ENCODE results near the gene ACIN1.

ACIN1 gene

DNA sequence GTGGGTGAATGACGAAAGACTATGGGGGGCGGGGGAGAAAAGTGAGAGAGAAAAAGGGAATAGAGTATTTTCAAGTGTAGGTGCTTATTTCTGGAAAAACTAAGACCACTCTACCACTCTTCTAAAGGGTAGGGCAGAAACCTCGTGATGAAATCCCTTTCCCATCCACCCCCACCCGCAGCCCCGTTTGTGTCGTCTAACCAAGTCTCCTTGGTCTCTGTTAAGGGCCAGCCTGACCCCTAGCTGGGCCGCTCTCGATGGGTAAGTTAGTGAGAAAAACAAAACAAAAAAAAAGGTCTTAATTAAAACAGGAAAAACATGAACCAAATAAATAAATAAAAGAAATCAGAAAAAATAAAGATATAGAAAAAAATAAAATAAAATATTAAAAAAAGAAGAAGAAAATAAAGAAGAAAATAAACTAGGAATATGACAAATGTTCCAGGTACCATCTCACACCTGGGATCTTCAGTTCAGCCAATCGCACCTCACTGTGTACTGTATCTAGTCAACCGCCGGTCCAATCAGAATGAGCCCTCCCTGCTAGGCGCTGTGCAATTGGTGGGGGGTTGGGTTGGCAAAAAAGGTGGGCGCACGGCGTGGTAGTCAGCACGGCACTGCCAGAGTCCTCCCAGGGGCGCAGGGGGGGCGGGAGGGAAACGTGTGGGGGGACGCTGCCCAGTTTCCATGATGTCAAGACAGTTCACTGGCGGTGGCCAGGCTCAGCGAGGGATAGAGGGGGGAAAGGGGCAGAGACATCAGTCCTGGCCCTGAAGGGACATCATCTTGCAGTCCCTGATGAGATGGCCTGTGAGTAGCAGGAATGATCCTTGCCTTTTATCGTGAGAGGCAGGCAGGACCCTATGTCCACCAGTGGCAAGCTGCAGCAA, 27.8 kb downstream of the ACIN1 start:
- Histone ChIP-seq H3K4me3 (no peak overlapping the region), H3K36me3 (ENCODE audit: insufficient read depth, low read length) (peaks cover 78% of the 10 kb centered on the region), H3K9ac (ENCODE audit: insufficient read length) (no peak overlapping the region), H3K9me3 (ENCODE audit: low read depth, low read length) (no peaks in the 10 kb centered on the region), H3K27ac (0 out of 2 replicates have a peak overlapping the region, but pooled peaks have one; percentile 38)
- TF ChIP-seq FOXP2 (optimal IDR thresholded peaks at IDR 0.05; ENCODE audit: control extremely low read depth, extremely low read length, insufficient read depth) (no peak), EZH2 (IDR thresholded peaks at IDR 0.05) (no peak), POLR2AphosphoS5 (IDR thresholded peaks at IDR 0.05; ENCODE audit: borderline replicate concordance, low read depth, low read length) (no peak)
- no peak for DNase-seq (ENCODE audit: low read depth, low spot score)

GRCh38 chr14:23066368-23066767, 28.6 kb downstream of the ACIN1 start:
- Histone ChIP-seq H3K4me3 (no peak overlapping the region), H3K9me3 (ENCODE audit: low read depth, low read length) (no peaks in the 10 kb centered on the region), H3K27ac (0 out of 2 replicates have a peak overlapping the region, but pooled peaks have one; percentile 38), H3K36me3 (ENCODE audit: insufficient read depth, low read length) (peaks cover 79% of the 10 kb centered on the region), H3K9ac (ENCODE audit: insufficient read length) (no peak overlapping the region)
- DNase-seq (ENCODE audit: low read depth, low spot score) = no peak
- TF ChIP-seq FOXP2 (optimal IDR thresholded peaks at IDR 0.05; ENCODE audit: control extremely low read depth, extremely low read length, insufficient read depth) = no peak

DNA sequence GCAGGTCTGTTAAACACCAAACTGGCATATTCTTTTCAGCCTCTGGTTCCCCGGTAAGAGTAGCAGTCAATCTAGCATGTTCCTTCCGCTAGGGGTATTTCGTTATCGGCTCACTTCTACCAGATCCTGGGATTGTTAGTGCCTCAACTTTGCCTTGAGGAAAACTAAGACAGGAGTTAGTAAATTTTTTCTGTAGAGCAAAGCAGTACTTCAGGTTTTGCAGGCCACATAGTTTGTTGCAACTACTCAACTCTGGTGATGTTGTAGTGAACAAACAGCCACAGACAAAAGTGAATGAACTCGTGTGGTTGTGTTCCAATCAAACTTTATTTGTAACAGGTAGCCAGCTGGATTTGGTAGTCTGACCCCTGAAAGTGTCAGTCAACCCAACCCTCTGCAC, 31.3 kb downstream of the ACIN1 start:
- Histone ChIP-seq H3K27ac (no peak overlapping the region), H3K9me3 (ENCODE audit: low read depth, low read length) (no peaks in the 10 kb centered on the region), H3K4me3 (no peak overlapping the region), H3K9ac (ENCODE audit: insufficient read length) (no peak overlapping the region), H3K36me3 (ENCODE audit: insufficient read depth, low read length) (peaks cover 90% of the 10 kb centered on the region)
- DNase-seq (ENCODE audit: low read depth, low spot score) = no peak
- no peak for TF ChIP-seq EZH2 (IDR thresholded peaks at IDR 0.05)
- TF ChIP-seq FOXP2 (optimal IDR thresholded peaks at IDR 0.05; ENCODE audit: control extremely low read depth, extremely low read length, insufficient read depth) = no peak
- TF ChIP-seq POLR2AphosphoS5 (IDR thresholded peaks at IDR 0.05; ENCODE audit: borderline replicate concordance, low read depth, low read length) = no peak

DNA sequence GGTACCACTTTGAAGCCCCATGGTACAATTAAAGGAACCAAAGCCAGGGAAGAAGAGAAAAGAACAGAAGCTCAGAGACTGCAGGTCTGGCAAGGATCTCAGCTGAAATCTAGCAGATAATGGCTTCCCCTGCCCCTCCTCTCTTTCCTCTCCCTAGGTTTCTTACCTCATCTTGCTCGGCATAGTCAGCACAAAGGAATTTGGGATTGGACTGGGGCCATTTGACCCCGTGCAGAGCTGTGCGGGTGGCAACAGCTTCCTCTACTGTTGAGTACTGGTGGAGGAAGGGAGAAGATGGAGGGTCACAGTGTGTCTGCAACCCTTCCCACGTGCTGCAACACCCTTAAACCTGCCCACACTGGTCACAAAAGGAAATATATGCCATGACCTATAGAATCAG, 32.9 kb downstream of the ACIN1 start:
- Histone ChIP-seq H3K4me3 (no peak overlapping the region), H3K27ac (peak overlapping the region; percentile 27), H3K9ac (ENCODE audit: insufficient read length) (no peak overlapping the region), H3K9me3 (ENCODE audit: low read depth, low read length) (no peaks in the 10 kb centered on the region), H3K36me3 (ENCODE audit: insufficient read depth, low read length) (peaks cover 75% of the 10 kb centered on the region)
- TF ChIP-seq EZH2 (IDR thresholded peaks at IDR 0.05) (no peak), FOXP2 (optimal IDR thresholded peaks at IDR 0.05; ENCODE audit: control extremely low read depth, extremely low read length, insufficient read depth) (no peak), POLR2AphosphoS5 (IDR thresholded peaks at IDR 0.05; ENCODE audit: borderline replicate concordance, low read depth, low read length) (no peak)
- no peak for DNase-seq (ENCODE audit: low read depth, low spot score)

- H3K36me3 ChIP-seq (ENCODE audit: insufficient read depth, low read length) = peaks cover 62% of the 10 kb centered on the region
- TF ChIP-seq FOXP2 (optimal IDR thresholded peaks at IDR 0.05; ENCODE audit: control extremely low read depth, extremely low read length, insufficient read depth) (no peak), POLR2AphosphoS5 (IDR thresholded peaks at IDR 0.05; ENCODE audit: borderline replicate concordance, low read depth, low read length) (no peak), EZH2 (IDR thresholded peaks at IDR 0.05) (no peak)
- H3K4me3 ChIP-seq = no peak overlapping the region
Measured at GRCh38 chr14:23060536-23061260, 34.2 kb downstream of the ACIN1 start.

GRCh38 chr14:23058654-23059504, 36.1 kb downstream of the ACIN1 start:
- TF ChIP-seq EZH2 (IDR thresholded peaks at IDR 0.05) (no peak), POLR2AphosphoS5 (IDR thresholded peaks at IDR 0.05; ENCODE audit: borderline replicate concordance, low read depth, low read length) (no peak), FOXP2 (optimal IDR thresholded peaks at IDR 0.05; ENCODE audit: control extremely low read depth, extremely low read length, insufficient read depth) (no peak)
- no peak for DNase-seq (ENCODE audit: low read depth, low spot score)
- Histone ChIP-seq H3K9me3 (ENCODE audit: low read depth, low read length) (no peaks in the 10 kb centered on the region), H3K36me3 (ENCODE audit: insufficient read depth, low read length) (peaks cover 44% of the 10 kb centered on the region), H3K27ac (peak overlapping the region; percentile 68), H3K4me3 (no peak overlapping the region), H3K9ac (ENCODE audit: insufficient read length) (no peak overlapping the region)

More at GRCh38 chr14:23060536-23061260, 34.2 kb downstream of the ACIN1 start:
- DNase-seq (ENCODE audit: low read depth, low spot score) = no peak
- Histone ChIP-seq H3K9me3 (ENCODE audit: low read depth, low read length) (no peaks in the 10 kb centered on the region), H3K27ac (no peak overlapping the region; the same call in 1 of the 2 replicates), H3K9ac (ENCODE audit: insufficient read length) (no peak overlapping the region)

- TF ChIP-seq FOXP2 (optimal IDR thresholded peaks at IDR 0.05; ENCODE audit: control extremely low read depth, extremely low read length, insufficient read depth) (no peak), POLR2AphosphoS5 (IDR thresholded peaks at IDR 0.05; ENCODE audit: borderline replicate concordance, low read depth, low read length) (peak; percentile 69)
- Histone ChIP-seq H3K36me3 (ENCODE audit: insufficient read depth, low read length) (peaks cover 35% of the 10 kb centered on the region), H3K4me3 (peak overlapping the region; percentile 87), H3K9me3 (ENCODE audit: low read depth, low read length) (no peaks in the 10 kb centered on the region), H3K9ac (ENCODE audit: insufficient read length) (peak overlapping the region; percentile 53), H3K27ac (peak overlapping the region; percentile 68; the same call in 1 of the 2 replicates)
- DNase-seq (ENCODE audit: low read depth, low spot score) = no peak
Measured at GRCh38 chr14:23057757-23058653, 36.9 kb downstream of the ACIN1 start.
